DOHH2 (cell line): ENCODE results near the gene LMX1A.

ENCODE experiments used
- H3F3A ChIP-seq: fragments of 200-600 bp; sonication (generic), shearing (Covaris generic); 2 replicates; pipeline ENCODE4 v1.6.0; 2016; ENCODE audit warnings: antibody characterized with exemption, mild to moderate bottlenecking; ENCODE audit not compliant: control insufficient read depth, insufficient read depth
- H3K27ac ChIP-seq: fragments of 200-600 bp; sonication (generic); 2 replicates; pipeline ENCODE4 v1.5.1; 2014; ENCODE audit warnings: low read depth, mild to moderate bottlenecking, low read length, moderate library complexity
- H3K27me3 ChIP-seq: fragments of 200-600 bp; sonication (generic); 2 replicates; pipeline ENCODE4 v1.6.1; 2014; ENCODE audit warnings: mild to moderate bottlenecking, low read length, mixed read lengths; ENCODE audit not compliant: control insufficient read depth
- H3K36me3 ChIP-seq: fragments of 200-600 bp; sonication (generic); 2 replicates; pipeline ENCODE4 v1.6.1; 2014; ENCODE audit warnings: mild to moderate bottlenecking, low read length, moderate library complexity, mixed read lengths; ENCODE audit not compliant: control insufficient read depth
- H3K4me1 ChIP-seq: fragments of 200-600 bp; sonication (generic); 2 replicates; pipeline ENCODE4 v1.6.1; 2014; ENCODE audit warnings: mild to moderate bottlenecking, low read length, mixed read lengths; ENCODE audit not compliant: control insufficient read depth
- H3K4me2 ChIP-seq: fragments of 200-600 bp; sonication (generic); 2 replicates; pipeline ENCODE4 v1.6.0; 2014; ENCODE audit warnings: mild to moderate bottlenecking, low read length, moderate library complexity
- H3K4me3 ChIP-seq: fragments of 200-600 bp; sonication (generic); 2 replicates; pipeline ENCODE4 v1.5.1; 2014; ENCODE audit warnings: mild to moderate bottlenecking, low read length, mixed read lengths
- H3K79me2 ChIP-seq: fragments of 200-600 bp; sonication (generic); 2 replicates; pipeline ENCODE4 v1.6.1; 2014; ENCODE audit warnings: mild to moderate bottlenecking, low read length, mixed read lengths; ENCODE audit not compliant: control insufficient read depth
- H3K9me2 ChIP-seq: fragments of 200-600 bp; sonication (generic); replicated peaks from 2 replicates; pipeline ENCODE4 v1.6.1; 2014; ENCODE audit warnings: mild to moderate bottlenecking, low read length, mixed read lengths; ENCODE audit not compliant: control insufficient read depth
- H3K9me3 ChIP-seq: fragments of 200-600 bp; sonication (generic); 2 replicates; pipeline ENCODE4 v1.6.1; 2014; ENCODE audit warnings: antibody characterized with exemption, low read length, mixed read lengths; ENCODE audit not compliant: control insufficient read depth, insufficient read depth
- H4K20me1 ChIP-seq: fragments of 200-600 bp; sonication (generic); 2 replicates; pipeline ENCODE4 v1.6.0; 2014; ENCODE audit warnings: low read depth, mild to moderate bottlenecking, antibody characterized with exemption, low read length, moderate library complexity; ENCODE audit not compliant: control insufficient read depth, insufficient read depth
- CTCF ChIP-seq: fragments of 200-600 bp; sonication (generic); IDR thresholded peaks from one replicate; pipeline ENCODE4 v1.5.1; 2014; ENCODE audit warnings: antibody characterized with exemption, mild to moderate bottlenecking, low read depth, low read length; ENCODE audit not compliant: poor library complexity, severe bottlenecking
- EZH2phosphoT487 ChIP-seq: fragments of 200-600 bp; sonication (generic); IDR thresholded peaks from 2 replicates; pipeline ENCODE4 v1.6.1; 2017; ENCODE audit warnings: borderline replicate concordance, mild to moderate bottlenecking, antibody characterized with exemption, low read length, moderate library complexity, mixed read lengths

Gene LMX1A

DNA sequence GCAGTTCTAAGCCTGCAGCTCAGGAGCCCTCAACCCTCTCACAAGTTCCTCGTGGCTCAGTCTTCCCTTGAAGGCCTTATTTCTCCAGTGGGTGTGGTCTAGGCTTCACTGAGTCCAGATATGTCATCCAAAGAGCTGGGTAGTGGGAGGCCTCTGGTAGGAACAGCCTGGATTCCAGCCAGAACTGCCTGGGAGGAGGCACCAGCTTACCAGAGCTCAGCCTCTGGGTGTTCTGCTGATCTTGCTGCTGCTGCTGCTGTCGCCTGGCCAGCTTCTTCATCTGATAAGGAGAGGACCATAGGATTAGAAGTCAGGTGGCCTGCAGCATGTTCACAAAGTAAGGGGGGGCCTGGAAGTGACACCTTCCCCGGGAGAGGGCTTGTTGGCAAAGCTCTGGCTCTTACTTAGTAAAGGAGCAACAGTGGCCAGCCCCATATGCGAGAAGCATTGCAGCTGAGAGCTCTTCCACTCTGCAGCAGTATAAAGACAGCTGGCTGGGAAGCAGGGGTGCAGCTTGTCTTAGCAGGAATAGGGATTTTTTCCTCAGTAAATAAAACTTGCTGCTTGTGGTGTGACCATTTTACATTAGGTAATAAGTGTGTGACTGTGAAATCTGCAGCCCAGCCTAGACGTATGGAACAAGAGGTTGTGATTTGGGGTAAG is 148.5 kb downstream of the LMX1A start:
- Histone ChIP-seq H3F3A (no peaks in the 10 kb centered on the region), H3K36me3 (no peaks in the 10 kb centered on the region), H3K4me2 (no peak overlapping the region), H3K79me2 (no peaks in the 10 kb centered on the region), H3K4me1 (no peaks in the 10 kb centered on the region), H4K20me1 (no peaks in the 10 kb centered on the region), H3K4me3 (no peak overlapping the region), H3K9me3 (no peaks in the 10 kb centered on the region), H3K9me2 (no peaks in the 10 kb centered on the region), H3K27me3 (no peaks in the 10 kb centered on the region), H3K27ac (no peak overlapping the region)
- TF ChIP-seq CTCF (no peak), EZH2phosphoT487 (no peak)

- Histone ChIP-seq H4K20me1 (no peaks in the 10 kb centered on the region), H3K36me3 (no peaks in the 10 kb centered on the region), H3F3A (no peaks in the 10 kb centered on the region), H3K79me2 (no peaks in the 10 kb centered on the region), H3K9me2 (no peaks in the 10 kb centered on the region), H3K4me3 (no peak overlapping the region), H3K4me1 (no peaks in the 10 kb centered on the region), H3K27me3 (no peaks in the 10 kb centered on the region), H3K27ac (no peak overlapping the region), H3K4me2 (no peak overlapping the region), H3K9me3 (no peaks in the 10 kb centered on the region)
- TF ChIP-seq CTCF (no peak), EZH2phosphoT487 (no peak)
These were observed 151.4 kb downstream of the LMX1A start for GRCh38 chr1:165205145-165205544.

DNA sequence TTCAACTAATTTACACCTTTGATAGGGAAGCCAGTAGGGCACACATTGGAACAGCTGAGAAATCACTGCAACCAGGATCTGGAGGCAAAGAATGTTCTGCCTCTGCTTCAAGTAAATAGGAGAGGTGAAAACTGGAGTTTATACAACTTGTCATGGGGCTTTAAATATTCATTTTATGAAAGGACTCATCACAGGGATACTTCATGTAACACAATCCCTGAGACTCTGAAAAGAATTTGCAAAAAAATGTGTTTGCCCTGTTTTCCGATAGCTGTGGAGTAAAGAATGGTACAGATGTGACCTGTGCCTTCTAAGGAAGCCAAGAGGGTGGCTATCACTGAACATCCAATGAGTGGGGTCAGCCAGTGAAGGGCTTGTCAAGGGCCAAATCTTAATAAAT is 152.0 kb downstream of the LMX1A start:
- TF ChIP-seq CTCF (no peak), EZH2phosphoT487 (no peak)
- Histone ChIP-seq H3K9me2 (no peaks in the 10 kb centered on the region), H3K27ac (no peak overlapping the region), H3F3A (no peaks in the 10 kb centered on the region), H3K9me3 (no peaks in the 10 kb centered on the region), H3K4me1 (no peaks in the 10 kb centered on the region), H3K79me2 (no peaks in the 10 kb centered on the region), H3K27me3 (no peaks in the 10 kb centered on the region), H4K20me1 (no peaks in the 10 kb centered on the region), H3K4me2 (no peak overlapping the region), H3K36me3 (no peaks in the 10 kb centered on the region), H3K4me3 (no peak overlapping the region)
